A549 (cell line): ENCODE results near the gene CNTNAP2.

ENCODE experiments used
- CTCF ChIP-seq: fragments of >200 bp; sonication (Bioruptor Twin); formaldehyde crosslinking; IDR thresholded peaks from 3 replicates; pipeline ENCODE4 v1.5.1; 2016
- HDAC2 ChIP-seq: fragments of 200-600 bp; sonication (generic); IDR thresholded peaks from 2 replicates; pipeline ENCODE4 v1.6.1; 2016
- POLR2A ChIP-seq: IDR thresholded peaks from 2 replicates; pipeline ENCODE4 v1.6.1; 2012; ENCODE audit warnings: mild to moderate bottlenecking, low read length

- TF ChIP-seq HDAC2 (no peak), POLR2A (no peak), CTCF (no peak)
Observed at GRCh38 chr7:147265528-147265927, 1148.9 kb downstream of the CNTNAP2 start.
